Osteocyte (in vitro differentiated cells): Measurements from ENCODE around the gene ST3GAL5. TPM values are rescaled to one million over a fixed set of nuclear protein-coding genes. Genes with fewer than 3 reads are reported as not detected.
A peak's percentile ranks its signal among the peaks of the same experiment; 100 is the strongest.
"Not testable (repeated sequence)": the region's sequence is repeated elsewhere in the genome, so short reads cannot be mapped to it uniquely, and the experiment has no call there.

ENCODE experiments used
- DNase-seq: peaks from one replicate; pipeline ENCODE4 v3.0.0; 2021; ENCODE audit warnings: mixed read lengths; ENCODE audit not compliant: unreplicated experiment; ENCODE audit errors: extremely low spot score
- H3K27ac Mint-ChIP-seq: one replicate; pipeline ENCODE4 v1.8.0; 2021; ENCODE audit warnings: mild to moderate bottlenecking, mixed read lengths; ENCODE audit not compliant: unreplicated experiment
- H3K27me3 Mint-ChIP-seq: one replicate; pipeline ENCODE4 v1.8.0; 2021; ENCODE audit warnings: mixed read lengths; ENCODE audit not compliant: unreplicated experiment
- H3K36me3 Mint-ChIP-seq: one replicate; pipeline ENCODE4 v1.8.0; 2021; ENCODE audit warnings: mixed read lengths; ENCODE audit not compliant: unreplicated experiment
- H3K4me1 Mint-ChIP-seq: one replicate; pipeline ENCODE4 v1.8.0; 2021; ENCODE audit warnings: mixed read lengths; ENCODE audit not compliant: unreplicated experiment
- H3K4me3 Mint-ChIP-seq: one replicate; pipeline ENCODE4 v1.8.0; 2021; ENCODE audit warnings: mild to moderate bottlenecking, moderate library complexity, mixed read lengths; ENCODE audit not compliant: unreplicated experiment
- H3K9me3 Mint-ChIP-seq: one replicate; pipeline ENCODE4 v1.8.0; 2021; ENCODE audit warnings: mixed read lengths; ENCODE audit not compliant: unreplicated experiment
- total RNA-seq: library from RNA; stranded (reverse); gene quantifications from 2 replicates; pipeline ENCODE4 v1.2.1, GENCODE V29; 2021
- TF ChIP-seq, protein P1 (sequence below): fragments of 200-600 bp; sonication (generic); IDR thresholded peaks from 2 replicates; pipeline ENCODE4 v1.5.0; 2021; ENCODE audit warnings: antibody characterized with exemption, mild to moderate bottlenecking, moderate library complexity

Gene ST3GAL5
- total RNA-seq, 1 donor from 2014 or later = 42.2 TPM

DNA sequence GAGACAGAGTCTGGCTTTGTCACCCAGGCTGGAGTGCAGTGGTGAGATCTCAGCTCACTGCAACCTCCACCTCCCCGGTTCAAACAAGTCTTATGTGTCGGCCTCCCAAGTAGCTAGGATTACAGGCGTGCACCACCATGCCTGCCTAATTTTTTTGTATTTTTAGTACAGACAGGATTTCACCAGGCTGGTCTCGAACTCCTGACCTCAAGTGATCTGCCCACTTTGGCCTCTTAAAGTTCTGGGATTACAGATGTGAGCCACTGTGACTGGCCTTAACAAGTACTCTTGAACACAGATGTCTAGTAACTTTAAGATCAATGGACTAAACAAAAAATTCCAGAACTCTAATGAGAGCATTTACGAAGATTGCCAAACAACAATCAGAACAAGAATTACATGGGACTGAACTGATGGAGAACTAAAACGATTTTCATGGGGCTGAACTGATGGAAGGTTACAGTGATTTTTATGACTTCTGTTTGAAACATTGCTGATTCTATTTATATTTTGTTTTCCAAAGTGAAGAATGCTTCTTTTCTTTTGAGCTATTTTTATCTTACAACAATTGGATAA is 46.5 kb upstream of the ST3GAL5 start:
- Mint-ChIP-seq H3K9me3 (no peaks in the 10 kb centered on the region), H3K27me3 (no peaks in the 10 kb centered on the region), H3K4me1 (peaks cover 47% of the 10 kb centered on the region), H3K4me3 (no peak overlapping the region), H3K27ac (peak overlapping the region; percentile 58), H3K36me3 (no peaks in the 10 kb centered on the region)
- TF ChIP-seq, protein P1, sequence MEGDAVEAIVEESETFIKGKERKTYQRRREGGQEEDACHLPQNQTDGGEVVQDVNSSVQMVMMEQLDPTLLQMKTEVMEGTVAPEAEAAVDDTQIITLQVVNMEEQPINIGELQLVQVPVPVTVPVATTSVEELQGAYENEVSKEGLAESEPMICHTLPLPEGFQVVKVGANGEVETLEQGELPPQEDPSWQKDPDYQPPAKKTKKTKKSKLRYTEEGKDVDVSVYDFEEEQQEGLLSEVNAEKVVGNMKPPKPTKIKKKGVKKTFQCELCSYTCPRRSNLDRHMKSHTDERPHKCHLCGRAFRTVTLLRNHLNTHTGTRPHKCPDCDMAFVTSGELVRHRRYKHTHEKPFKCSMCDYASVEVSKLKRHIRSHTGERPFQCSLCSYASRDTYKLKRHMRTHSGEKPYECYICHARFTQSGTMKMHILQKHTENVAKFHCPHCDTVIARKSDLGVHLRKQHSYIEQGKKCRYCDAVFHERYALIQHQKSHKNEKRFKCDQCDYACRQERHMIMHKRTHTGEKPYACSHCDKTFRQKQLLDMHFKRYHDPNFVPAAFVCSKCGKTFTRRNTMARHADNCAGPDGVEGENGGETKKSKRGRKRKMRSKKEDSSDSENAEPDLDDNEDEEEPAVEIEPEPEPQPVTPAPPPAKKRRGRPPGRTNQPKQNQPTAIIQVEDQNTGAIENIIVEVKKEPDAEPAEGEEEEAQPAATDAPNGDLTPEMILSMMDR = no peak
- no peak for DNase-seq

GRCh38 chr2:85933753-85934594 is 45.2 kb upstream of the ST3GAL5 start:
- H3K9me3 Mint-ChIP-seq = no peaks in the 10 kb centered on the region
- peaks cover 50% of the 10 kb centered on the region for H3K4me1 Mint-ChIP-seq
- no peak overlapping the region for H3K4me3 Mint-ChIP-seq
- H3K36me3 Mint-ChIP-seq = no peaks in the 10 kb centered on the region
- H3K27ac Mint-ChIP-seq = no peak overlapping the region
- TF ChIP-seq, protein P1 = no peak
- no peak for DNase-seq
- no peaks in the 10 kb centered on the region for H3K27me3 Mint-ChIP-seq

DNA sequence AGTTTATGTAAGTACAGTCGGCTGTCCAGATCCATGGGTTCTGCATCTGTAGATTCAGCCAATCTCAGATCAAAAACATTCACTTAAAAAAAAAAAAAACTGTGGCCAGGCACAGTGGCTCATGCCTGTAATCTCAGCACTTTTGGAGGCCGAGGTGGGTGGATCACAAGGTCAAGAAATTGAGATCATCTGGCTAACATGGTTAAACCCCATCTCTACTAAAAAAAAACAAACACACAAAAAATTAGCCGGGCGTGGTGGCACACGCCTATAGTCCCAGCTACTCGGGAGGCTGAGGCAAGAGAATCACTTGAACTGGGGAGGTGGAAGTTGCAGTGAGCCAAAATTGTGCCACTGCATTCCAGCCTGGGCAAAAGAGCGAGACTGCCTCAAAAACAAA is 42.4 kb upstream of the ST3GAL5 start:
- H3K27ac Mint-ChIP-seq, H3K9me3 Mint-ChIP-seq, H3K36me3 Mint-ChIP-seq, H3K4me3 Mint-ChIP-seq, DNase-seq, H3K27me3 Mint-ChIP-seq: not testable (repeated sequence)
- H3K4me1 Mint-ChIP-seq = peaks cover 39% of the 10 kb centered on the region

DNA sequence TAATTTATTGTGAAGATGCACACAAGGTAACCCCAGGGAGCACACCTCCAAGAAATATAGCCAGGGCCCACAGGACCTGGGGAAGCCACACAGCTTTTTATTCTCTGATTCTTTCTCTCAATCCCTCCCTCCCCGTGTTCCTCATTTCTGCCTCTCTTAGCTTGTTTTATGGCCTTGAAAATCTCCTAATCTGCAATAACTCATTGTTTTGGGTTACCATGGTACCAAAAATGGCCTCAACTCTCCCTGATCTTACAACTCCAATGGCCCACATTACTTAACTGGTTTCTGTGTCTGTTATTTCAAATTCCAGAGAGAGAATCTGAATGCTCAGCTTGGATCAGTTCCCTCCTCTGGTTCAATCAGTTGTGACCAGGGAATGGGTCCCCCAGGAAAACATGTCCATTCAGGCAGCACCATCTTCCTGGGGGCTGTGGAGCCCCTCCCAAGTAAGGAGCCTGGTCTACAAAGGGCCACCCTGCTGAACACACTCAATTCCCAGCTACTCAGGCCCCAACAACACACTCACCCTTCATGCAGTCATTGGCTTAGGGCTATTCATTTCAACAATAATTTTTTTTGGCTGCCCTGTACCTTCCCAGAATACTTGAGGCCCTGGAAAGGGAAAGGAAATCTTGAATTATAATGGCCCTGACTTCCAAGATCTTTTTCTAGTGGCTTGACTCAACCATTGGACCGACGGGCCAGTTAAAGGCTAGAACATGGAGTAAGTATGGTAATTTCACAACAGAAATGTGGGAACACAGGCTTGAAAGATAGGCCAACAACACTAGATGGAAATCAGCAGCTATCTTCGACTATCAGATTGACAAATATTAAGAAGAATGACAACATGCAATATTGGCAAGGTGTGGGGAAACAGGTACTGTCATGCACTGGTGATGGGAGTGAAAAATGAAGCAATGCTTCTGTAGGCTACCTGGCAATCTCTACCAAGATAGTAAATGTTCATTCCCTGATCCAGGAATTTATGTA is 41.6 kb upstream of the ST3GAL5 start:
- Mint-ChIP-seq H3K9me3 (no peaks in the 10 kb centered on the region), H3K27ac (no peak overlapping the region), H3K27me3 (no peaks in the 10 kb centered on the region), H3K4me1 (peaks cover 32% of the 10 kb centered on the region), H3K4me3 (no peak overlapping the region), H3K36me3 (no peaks in the 10 kb centered on the region)
- no peak for DNase-seq
- TF ChIP-seq, protein P1 = no peak

DNA sequence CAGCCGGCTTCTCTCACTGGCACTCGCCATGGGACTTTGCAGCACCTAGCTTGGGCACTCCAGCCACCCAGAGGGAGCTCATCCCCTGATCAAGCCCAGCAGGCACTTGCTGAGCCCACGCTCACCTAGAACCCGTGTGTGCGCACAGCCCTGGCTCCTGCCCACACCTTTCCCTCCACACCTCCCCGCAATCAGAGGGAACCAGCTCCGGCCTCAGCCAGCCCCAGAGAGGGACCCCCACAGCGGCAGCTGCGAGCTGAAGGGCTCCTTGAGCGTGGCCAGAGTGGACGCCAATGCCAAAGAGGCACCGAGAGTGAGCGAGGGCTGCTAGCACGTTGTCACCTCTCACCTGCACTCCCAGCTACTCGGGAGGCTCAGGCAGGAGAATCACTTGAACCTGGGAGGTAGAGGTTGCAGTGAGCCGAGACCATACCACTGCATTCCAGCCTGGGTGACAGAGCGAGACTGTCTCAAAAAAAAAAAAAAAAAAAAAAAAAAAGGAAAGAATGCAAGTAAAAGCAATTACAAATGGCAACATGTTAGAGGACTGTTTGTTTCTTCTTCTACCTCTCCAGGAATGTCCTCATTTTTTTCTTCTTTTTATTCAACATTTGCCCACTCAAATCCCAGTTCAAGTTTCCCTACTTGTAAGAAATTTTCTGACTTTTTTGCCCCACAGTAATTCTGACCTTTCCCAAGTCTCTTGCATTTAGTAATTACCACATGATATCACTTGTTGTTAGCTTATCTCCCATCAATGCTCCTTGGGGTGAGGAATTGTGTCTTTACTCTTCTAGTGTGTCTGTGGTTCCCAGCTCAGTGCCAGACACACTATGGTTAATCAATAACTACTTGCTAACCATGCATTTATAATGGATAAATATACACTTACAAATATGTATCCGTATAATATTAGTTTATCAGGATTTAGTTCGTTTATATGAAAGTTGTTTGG is 40.6 kb upstream of the ST3GAL5 start:
- peaks cover 35% of the 10 kb centered on the region for H3K4me1 Mint-ChIP-seq
- TF ChIP-seq, protein P1 = no peak
- H3K36me3 Mint-ChIP-seq = no peaks in the 10 kb centered on the region
- H3K4me3 Mint-ChIP-seq = no peak overlapping the region
- DNase-seq = no peak
- no peaks in the 10 kb centered on the region for H3K9me3 Mint-ChIP-seq
- no peak overlapping the region for H3K27ac Mint-ChIP-seq
- H3K27me3 Mint-ChIP-seq = no peaks in the 10 kb centered on the region
